ENCODE results near the gene ZDHHC11B.

DNA sequence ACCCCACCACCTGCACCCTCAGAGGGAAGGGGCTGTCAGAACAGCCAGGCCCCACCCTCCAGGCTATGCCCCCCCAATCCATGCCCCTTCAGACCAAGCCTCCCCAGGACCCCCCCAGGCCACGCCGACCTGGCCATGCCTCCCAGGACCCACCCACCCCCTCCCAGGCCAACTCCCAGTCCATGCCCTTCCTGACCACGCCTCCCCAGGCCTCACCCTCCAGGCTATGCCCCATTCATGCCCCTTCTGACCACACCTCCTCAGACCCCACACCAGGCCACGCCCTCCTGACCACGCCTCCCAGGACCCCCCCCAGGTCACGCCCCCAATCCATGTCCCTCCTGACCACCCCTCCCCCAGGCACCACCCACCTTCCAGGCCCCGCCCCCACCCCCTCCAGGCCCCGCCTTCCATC lies 119.0 kb downstream of the ZDHHC11B start:
- TF ChIP-seq, protein P1, sequence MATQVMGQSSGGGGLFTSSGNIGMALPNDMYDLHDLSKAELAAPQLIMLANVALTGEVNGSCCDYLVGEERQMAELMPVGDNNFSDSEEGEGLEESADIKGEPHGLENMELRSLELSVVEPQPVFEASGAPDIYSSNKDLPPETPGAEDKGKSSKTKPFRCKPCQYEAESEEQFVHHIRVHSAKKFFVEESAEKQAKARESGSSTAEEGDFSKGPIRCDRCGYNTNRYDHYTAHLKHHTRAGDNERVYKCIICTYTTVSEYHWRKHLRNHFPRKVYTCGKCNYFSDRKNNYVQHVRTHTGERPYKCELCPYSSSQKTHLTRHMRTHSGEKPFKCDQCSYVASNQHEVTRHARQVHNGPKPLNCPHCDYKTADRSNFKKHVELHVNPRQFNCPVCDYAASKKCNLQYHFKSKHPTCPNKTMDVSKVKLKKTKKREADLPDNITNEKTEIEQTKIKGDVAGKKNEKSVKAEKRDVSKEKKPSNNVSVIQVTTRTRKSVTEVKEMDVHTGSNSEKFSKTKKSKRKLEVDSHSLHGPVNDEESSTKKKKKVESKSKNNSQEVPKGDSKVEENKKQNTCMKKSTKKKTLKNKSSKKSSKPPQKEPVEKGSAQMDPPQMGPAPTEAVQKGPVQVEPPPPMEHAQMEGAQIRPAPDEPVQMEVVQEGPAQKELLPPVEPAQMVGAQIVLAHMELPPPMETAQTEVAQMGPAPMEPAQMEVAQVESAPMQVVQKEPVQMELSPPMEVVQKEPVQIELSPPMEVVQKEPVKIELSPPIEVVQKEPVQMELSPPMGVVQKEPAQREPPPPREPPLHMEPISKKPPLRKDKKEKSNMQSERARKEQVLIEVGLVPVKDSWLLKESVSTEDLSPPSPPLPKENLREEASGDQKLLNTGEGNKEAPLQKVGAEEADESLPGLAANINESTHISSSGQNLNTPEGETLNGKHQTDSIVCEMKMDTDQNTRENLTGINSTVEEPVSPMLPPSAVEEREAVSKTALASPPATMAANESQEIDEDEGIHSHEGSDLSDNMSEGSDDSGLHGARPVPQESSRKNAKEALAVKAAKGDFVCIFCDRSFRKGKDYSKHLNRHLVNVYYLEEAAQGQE (IDR thresholded peaks at IDR 0.05; ENCODE audit: low read depth), result no peak
- TF ChIP-seq TAF1 (IDR thresholded peaks at IDR 0.05; ENCODE audit: low read depth) (no peak), RAD21 (IDR thresholded peaks at IDR 0.05; ENCODE audit: low read depth) (no peak), MAX (IDR thresholded peaks at IDR 0.05) (no peak), CREB1 (IDR thresholded peaks at IDR 0.05; ENCODE audit: low read depth) (no peak), YY1 (IDR thresholded peaks at IDR 0.05; ENCODE audit: low read depth) (no peak), EP300 (IDR thresholded peaks at IDR 0.05; ENCODE audit: borderline replicate concordance) (no peak), NFIC (IDR thresholded peaks at IDR 0.05) (no peak), ZBTB7A (IDR thresholded peaks at IDR 0.05; ENCODE audit: low read depth) (no peak), EGR1 (IDR thresholded peaks at IDR 0.05) (no peak), FOXM1 (IDR thresholded peaks at IDR 0.05; ENCODE audit: borderline replicate concordance, low read depth) (no peak), CEBPB (IDR thresholded peaks at IDR 0.05) (no peak), TEAD4 (IDR thresholded peaks at IDR 0.05) (no peak)
- TF ChIP-seq, protein P2, sequence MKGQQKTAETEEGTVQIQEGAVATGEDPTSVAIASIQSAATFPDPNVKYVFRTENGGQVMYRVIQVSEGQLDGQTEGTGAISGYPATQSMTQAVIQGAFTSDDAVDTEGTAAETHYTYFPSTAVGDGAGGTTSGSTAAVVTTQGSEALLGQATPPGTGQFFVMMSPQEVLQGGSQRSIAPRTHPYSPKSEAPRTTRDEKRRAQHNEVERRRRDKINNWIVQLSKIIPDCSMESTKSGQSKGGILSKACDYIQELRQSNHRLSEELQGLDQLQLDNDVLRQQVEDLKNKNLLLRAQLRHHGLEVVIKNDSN (IDR thresholded peaks at IDR 0.05), result no peak
